ENCODE data around the gene SLC25A39. TPM values are rescaled to one million over a fixed set of nuclear protein-coding genes. Genes with fewer than 3 reads are reported as not detected.
A peak's percentile ranks its signal among the peaks of the same experiment; 100 is the strongest.

Gene SLC25A39
- total and polyA plus RNA-seq, 8 donors: 55.5 to 121 (median 91.8) TPM

- Histone ChIP-seq H3K9me3 (no peaks in the 10 kb centered on the region), H3K27ac (no peak overlapping the region), H3K4me3 (no peak overlapping the region), H3K27me3 (peaks cover 23 to 35% of the 10 kb centered on the region in 2 donors), H3K4me1 (peaks cover 7 to 27% of the 10 kb centered on the region in 2 donors), H3K36me3 (peaks cover 0 to 45% of the 10 kb centered on the region in 2 donors)
- DNase-seq (peak in 1 of 4 donors; percentile 70), ATAC-seq (no peak)
- intact Hi-C loops (cut with DNase I): loop anchor here in 1 of 2 donors (10.0 kb wide), 1 partner anchor 105 kb away; the partner anchor contains the start of gene UBTF
- TF ChIP-seq CTCF (IDR thresholded peaks at IDR 0.05): no peak
These were observed 4.6 kb downstream of the SLC25A39 start for GRCh38 chr17:44320066-44320465.

- peaks cover 3 to 21% of the 10 kb centered on the region in 2 donors for H3K4me1 ChIP-seq
- TF ChIP-seq CTCF (IDR thresholded peaks at IDR 0.05): no peak
- H3K9me3 ChIP-seq: no peaks in the 10 kb centered on the region
These were observed 6.3 kb downstream of the SLC25A39 start for GRCh38 chr17:44318077-44318892.

GRCh38 chr17:44317545-44317944, 7.1 kb downstream of the SLC25A39 start:
- DNase-seq (no peak), ATAC-seq (no peak)
- H3K36me3 ChIP-seq: peaks cover 0 to 43% of the 10 kb centered on the region in 2 donors
- peaks cover 3 to 17% of the 10 kb centered on the region in 2 donors for H3K4me1 ChIP-seq
- TF ChIP-seq CTCF (IDR thresholded peaks at IDR 0.05): no peak
- no peak overlapping the region for H3K4me3 ChIP-seq
- intact Hi-C loops (cut with DNase I): no loop called here
- H3K9me3 ChIP-seq: no peaks in the 10 kb centered on the region
- H3K27me3 ChIP-seq: peaks cover 33 to 59% of the 10 kb centered on the region in 2 donors
- H3K27ac ChIP-seq: no peak overlapping the region

More at GRCh38 chr17:44318077-44318892, 6.3 kb downstream of the SLC25A39 start:
- no peak overlapping the region for H3K27ac ChIP-seq
- intact Hi-C loops (cut with DNase I): no loop called here
- DNase-seq: no peak
- peaks cover 33 to 53% of the 10 kb centered on the region in 2 donors for H3K27me3 ChIP-seq
- no peak for ATAC-seq
- H3K36me3 ChIP-seq: peaks cover 0 to 45% of the 10 kb centered on the region in 2 donors
- no peak overlapping the region for H3K4me3 ChIP-seq

- H3K36me3 ChIP-seq: peaks cover 0 to 28% of the 10 kb centered on the region in 2 donors
- H3K4me3 ChIP-seq: no peak overlapping the region
- no peaks in the 10 kb centered on the region for H3K9me3 ChIP-seq
- H3K27me3 ChIP-seq: peaks cover 33 to 64% of the 10 kb centered on the region in 2 donors
- ATAC-seq (no peak), DNase-seq (no peak)
- H3K27ac ChIP-seq: no peak overlapping the region
- H3K4me1 ChIP-seq: peaks cover 3 to 17% of the 10 kb centered on the region in 2 donors
- intact Hi-C loops (cut with DNase I): no loop called here
- no peak for TF ChIP-seq CTCF (IDR thresholded peaks at IDR 0.05)
These were observed 8.6 kb downstream of the SLC25A39 start for GRCh38 chr17:44315760-44316731.

Data from left lung (tissue), 10 donors.